Mesodermal cell (in vitro differentiated cells): ENCODE results near the gene HOXC4.
"Not testable (repeated sequence)": the region's sequence is repeated elsewhere in the genome, so short reads cannot be mapped to it uniquely, and the experiment has no call there.

Source experiments
- H3K27ac ChIP-seq: 2 replicates; pipeline ENCODE4 v1.7.0; 2013; ENCODE audit warnings: mild to moderate bottlenecking, low read depth, low read length, moderate library complexity; ENCODE audit not compliant: severe bottlenecking
- H3K36me3 ChIP-seq: 2 replicates; pipeline ENCODE4 v1.7.1; 2013; ENCODE audit warnings: mild to moderate bottlenecking, low read length, moderate library complexity; ENCODE audit not compliant: control insufficient read depth, insufficient read depth
- H3K4me1 ChIP-seq: one replicate; pipeline ENCODE4 v1.7.1; 2013; ENCODE audit warnings: mild to moderate bottlenecking, low read length; ENCODE audit not compliant: insufficient read depth, control insufficient read depth, poor library complexity, severe bottlenecking
- H3K4me3 ChIP-seq: 2 replicates; pipeline ENCODE4 v1.7.0; 2013; ENCODE audit warnings: low read length, control low read depth, mild to moderate bottlenecking; ENCODE audit not compliant: insufficient read depth, poor library complexity, severe bottlenecking; ENCODE audit errors: extremely low read depth
- H3K9me3 ChIP-seq: 2 replicates; pipeline ENCODE4 v1.7.1; 2013; ENCODE audit warnings: mild to moderate bottlenecking, low read length, moderate library complexity; ENCODE audit not compliant: control insufficient read depth
- WGBS, 2 experiments: methylation state at CpG; one replicate each; pipeline ENCODE4 v1.1.5; 2013; ENCODE audit warnings: missing lambda C conversion rate in 2 of 2; ENCODE audit not compliant: insufficient coverage in 2 of 2; 5-methylcytosine and 5-hydroxymethylcytosine counted together

HOXC4 gene

GRCh38 chr12:54038871-54039414 is 14.7 kb upstream of the HOXC4 start:
- Histone ChIP-seq H3K4me3 (no peak overlapping the region), H3K36me3 (no peaks in the 10 kb centered on the region), H3K27ac (no peak overlapping the region), H3K4me1 (no peaks in the 10 kb centered on the region), H3K9me3 (no peaks in the 10 kb centered on the region)
- 19% methylated on average over 8 of the region's 9 CpGs for WGBS, 2 experiments

- Histone ChIP-seq H3K4me1 (no peaks in the 10 kb centered on the region), H3K9me3 (no peaks in the 10 kb centered on the region), H3K4me3 (no peak overlapping the region), H3K36me3 (no peaks in the 10 kb centered on the region), H3K27ac (no peak overlapping the region)
- 0 to 8% methylated on average over 9 to 13 of the region's 16 CpGs for WGBS, 2 experiments
These were observed 14.1 kb upstream of the HOXC4 start for GRCh38 chr12:54039417-54040147.

- Histone ChIP-seq H3K4me1 (no peaks in the 10 kb centered on the region), H3K4me3 (no peak overlapping the region), H3K36me3 (no peaks in the 10 kb centered on the region), H3K9me3 (no peaks in the 10 kb centered on the region), H3K27ac (no peak overlapping the region)
- 41 to 57% methylated on average over 3 of the region's 4 CpGs for WGBS, 2 experiments
These were observed 13.5 kb upstream of the HOXC4 start for GRCh38 chr12:54040148-54040494.

GRCh38 chr12:54040648-54041047 is 13.0 kb upstream of the HOXC4 start:
- H3K36me3 ChIP-seq = no peaks in the 10 kb centered on the region
- H3K9me3 ChIP-seq = no peaks in the 10 kb centered on the region
- no peak overlapping the region for H3K4me3 ChIP-seq
- WGBS, 2 experiments = no CpG with 5 or more reads among the region's 3 CpGs
- H3K4me1 ChIP-seq = no peaks in the 10 kb centered on the region
- H3K27ac ChIP-seq = no peak overlapping the region

GRCh38 chr12:54041097-54041690 is 12.4 kb upstream of the HOXC4 start:
- H3K4me3 ChIP-seq = no peak overlapping the region
- no peaks in the 10 kb centered on the region for H3K36me3 ChIP-seq
- H3K9me3 ChIP-seq = no peaks in the 10 kb centered on the region
- H3K27ac ChIP-seq = no peak overlapping the region
- WGBS, 2 experiments = 17 to 35% methylated on average over 2 of the region's 2 CpGs
- H3K4me1 ChIP-seq = no peaks in the 10 kb centered on the region

GRCh38 chr12:54042033-54042432 is 11.6 kb upstream of the HOXC4 start:
- not testable (repeated sequence) for H3K27ac ChIP-seq, H3K4me3 ChIP-seq, H3K4me1 ChIP-seq, H3K9me3 ChIP-seq, H3K36me3 ChIP-seq
- 39 to 55% methylated on average over 3 to 4 of the region's 6 CpGs for WGBS, 2 experiments

GRCh38 chr12:54042970-54043853 is 10.4 kb upstream of the HOXC4 start:
- Histone ChIP-seq H3K4me1 (no peaks in the 10 kb centered on the region), H3K27ac (no peak overlapping the region), H3K36me3 (no peaks in the 10 kb centered on the region), H3K4me3 (no peak overlapping the region), H3K9me3 (no peaks in the 10 kb centered on the region)
- 33 to 42% methylated on average over 3 to 4 of the region's 6 CpGs for WGBS, 2 experiments

GRCh38 chr12:54044425-54045103 is 9.1 kb upstream of the HOXC4 start:
- H3K36me3 ChIP-seq = no peaks in the 10 kb centered on the region
- H3K9me3 ChIP-seq = no peaks in the 10 kb centered on the region
- H3K4me1 ChIP-seq = no peaks in the 10 kb centered on the region
- H3K27ac ChIP-seq = no peak overlapping the region
- no peak overlapping the region for H3K4me3 ChIP-seq
- 30 to 38% methylated on average over 5 of the region's 5 CpGs for WGBS, 2 experiments

GRCh38 chr12:54045401-54045800 is 8.2 kb upstream of the HOXC4 start:
- no peak overlapping the region for H3K4me3 ChIP-seq
- no peaks in the 10 kb centered on the region for H3K4me1 ChIP-seq
- H3K36me3 ChIP-seq = no peaks in the 10 kb centered on the region
- H3K27ac ChIP-seq = no peak overlapping the region
- H3K9me3 ChIP-seq = no peaks in the 10 kb centered on the region

GRCh38 chr12:54045868-54046521 is 7.6 kb upstream of the HOXC4 start:
- WGBS, 2 experiments = 25 to 38% methylated on average over 11 of the region's 16 CpGs
- Histone ChIP-seq H3K4me1 (no peaks in the 10 kb centered on the region), H3K36me3 (no peaks in the 10 kb centered on the region), H3K9me3 (no peaks in the 10 kb centered on the region), H3K4me3 (no peak overlapping the region), H3K27ac (no peak overlapping the region)
